Measurements from ENCODE around the gene DHX30.
"Not testable (repeated sequence)": the region's sequence is repeated elsewhere in the genome, so short reads cannot be mapped to it uniquely, and the experiment has no call there.

The DHX30 gene

GRCh38 chr3:47872916-47873315 lies 70.0 kb downstream of the DHX30 start:
- no peak for TF ChIP-seq POLR2A (IDR thresholded peaks at IDR 0.05; ENCODE audit: low read depth, low read length)
- no peak for FAIRE-seq
- no peak for DNase-seq (ENCODE audit: insufficient read length, low spot score)

DNA sequence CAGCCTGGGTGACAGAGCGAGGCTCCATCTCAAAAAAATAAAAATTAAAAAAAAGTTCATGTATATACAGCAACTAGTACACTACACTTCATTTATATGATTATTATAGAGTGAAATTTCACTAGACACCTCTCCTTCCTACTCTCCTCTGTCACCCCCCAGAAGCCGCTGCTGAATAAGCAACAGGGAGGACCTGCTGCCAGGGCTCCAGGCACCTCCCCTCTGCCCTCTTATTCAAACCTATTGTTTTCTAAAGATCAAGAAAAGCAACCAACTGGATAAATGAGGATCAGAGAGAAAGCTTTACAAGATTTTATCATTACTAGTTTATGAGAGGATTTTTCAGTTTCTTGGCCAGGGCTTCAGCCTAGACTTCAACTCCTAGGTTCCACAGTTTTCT lies 71.5 kb downstream of the DHX30 start:
- FAIRE-seq = no peak
- TF ChIP-seq POLR2A (IDR thresholded peaks at IDR 0.05; ENCODE audit: low read depth, low read length) = no peak
- no peak for DNase-seq (ENCODE audit: insufficient read length, low spot score)

- FAIRE-seq (no peak), DNase-seq (ENCODE audit: insufficient read length, low spot score) (no peak)
- TF ChIP-seq POLR2A (IDR thresholded peaks at IDR 0.05; ENCODE audit: low read depth, low read length) = no peak
These were observed 72.0 kb downstream of the DHX30 start for GRCh38 chr3:47874913-47875312.

DNA sequence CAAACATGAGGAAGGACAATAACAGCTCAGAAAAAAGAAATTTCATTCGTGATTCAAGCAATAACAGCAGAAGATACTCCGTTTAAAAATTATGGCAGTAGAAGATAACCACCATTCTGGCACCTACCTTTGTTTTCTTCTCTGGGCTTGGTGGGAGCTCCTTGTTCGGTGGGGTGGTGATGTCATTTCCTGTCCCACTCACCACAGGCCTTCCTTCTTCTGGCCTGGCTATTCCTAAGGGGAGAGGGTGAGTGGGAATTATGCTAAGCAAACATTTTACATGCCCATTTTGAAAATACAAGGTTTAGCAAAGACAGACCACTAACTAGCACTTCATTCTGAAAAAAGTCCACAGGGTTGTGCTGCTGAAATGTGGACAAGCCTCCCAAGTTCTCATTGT lies 74.4 kb downstream of the DHX30 start:
- DNase-seq (ENCODE audit: insufficient read length, low spot score) (no peak), FAIRE-seq (peak; percentile 20)
- TF ChIP-seq POLR2A (IDR thresholded peaks at IDR 0.05; ENCODE audit: low read depth, low read length) = no peak

GRCh38 chr3:47877719-47878118 lies 74.8 kb downstream of the DHX30 start:
- no peak for TF ChIP-seq POLR2A (IDR thresholded peaks at IDR 0.05; ENCODE audit: low read depth, low read length)
- DNase-seq (ENCODE audit: insufficient read length, low spot score) = no peak
- peak; percentile 27 for FAIRE-seq

- no peak for DNase-seq (ENCODE audit: insufficient read length, low spot score)
- TF ChIP-seq POLR2A (IDR thresholded peaks at IDR 0.05; ENCODE audit: low read depth, low read length) = no peak
- FAIRE-seq = no peak
These were observed 79.4 kb downstream of the DHX30 start for GRCh38 chr3:47882338-47882737.

DNA sequence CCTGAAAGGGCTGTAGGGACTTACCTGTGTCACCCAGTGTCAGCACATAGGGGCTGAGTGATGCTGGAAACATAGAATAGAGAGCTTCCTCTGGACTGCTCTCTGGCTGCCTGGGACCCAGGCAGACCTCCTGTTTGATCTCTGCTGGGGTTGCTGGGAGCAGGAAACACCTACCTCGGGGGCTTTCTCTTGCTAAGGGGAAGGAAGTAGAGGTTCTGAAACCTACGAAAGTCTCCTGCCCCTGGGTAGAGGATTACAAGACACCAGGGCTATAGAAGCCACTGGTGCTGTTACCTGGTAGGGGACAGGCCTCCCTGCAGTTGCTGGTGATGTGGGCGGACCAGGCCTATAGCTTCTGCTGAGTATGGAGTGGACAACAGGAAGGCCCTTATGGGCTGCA lies 81.7 kb downstream of the DHX30 start:
- DNase-seq (ENCODE audit: insufficient read length, low spot score) (no peak), FAIRE-seq (no peak)
- no peak for TF ChIP-seq POLR2A (IDR thresholded peaks at IDR 0.05; ENCODE audit: low read depth, low read length)

- no peak for DNase-seq (ENCODE audit: insufficient read length, low spot score)
- FAIRE-seq = no peak
These were observed 82.2 kb downstream of the DHX30 start for GRCh38 chr3:47885168-47885567.

GRCh38 chr3:47887991-47888390 lies 85.1 kb downstream of the DHX30 start:
- not testable (repeated sequence) for DNase-seq (ENCODE audit: insufficient read length, low spot score); FAIRE-seq

More at GRCh38 chr3:47885168-47885567, 82.2 kb downstream of the DHX30 start:
- no peak for TF ChIP-seq POLR2A (IDR thresholded peaks at IDR 0.05; ENCODE audit: low read depth, low read length)

GRCh38 chr3:47888986-47889757 lies 86.2 kb downstream of the DHX30 start:
- no peak for TF ChIP-seq POLR2A (IDR thresholded peaks at IDR 0.05; ENCODE audit: low read depth, low read length)
- DNase-seq (ENCODE audit: insufficient read length, low spot score) (no peak), FAIRE-seq (no peak)

DNA sequence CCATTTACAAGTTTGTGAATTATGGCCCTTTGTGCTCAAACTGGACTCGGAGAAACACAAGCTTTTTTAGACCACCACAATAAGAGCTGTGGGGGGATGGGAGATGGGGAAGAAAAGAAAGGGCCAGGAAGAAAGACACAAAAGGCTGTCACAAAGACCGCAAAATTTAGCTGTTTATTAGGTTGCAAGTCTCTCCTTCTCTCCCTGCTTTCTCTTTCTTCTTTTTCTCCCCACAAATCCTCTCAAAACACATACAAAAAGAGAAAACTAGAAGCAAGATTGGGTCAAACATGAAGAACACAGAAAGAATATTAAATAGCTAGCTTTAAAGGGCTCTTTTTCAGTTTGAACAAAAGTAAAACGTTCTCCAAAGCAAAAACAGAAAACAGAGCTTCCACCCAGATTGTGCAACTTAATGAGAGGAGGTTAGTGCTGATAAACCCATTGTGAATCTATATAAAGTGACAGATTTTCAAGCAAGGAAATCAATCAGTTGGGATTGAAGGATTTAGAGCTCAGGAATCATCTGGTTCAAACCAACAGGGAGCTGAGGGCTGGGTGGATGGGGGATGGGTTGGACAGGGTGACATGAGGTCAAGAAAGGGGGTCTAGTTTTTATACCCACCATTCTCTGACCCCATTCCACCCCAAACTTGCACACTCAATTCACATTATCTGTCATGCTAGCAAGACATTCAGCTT lies 87.3 kb downstream of the DHX30 start:
- no peak for TF ChIP-seq POLR2A (IDR thresholded peaks at IDR 0.05; ENCODE audit: low read depth, low read length)
- no peak for DNase-seq (ENCODE audit: insufficient read length, low spot score)
- FAIRE-seq = no peak

- DNase-seq (ENCODE audit: insufficient read length, low spot score) = no peak
- TF ChIP-seq POLR2A (IDR thresholded peaks at IDR 0.05; ENCODE audit: low read depth, low read length) = no peak
- no peak for FAIRE-seq
These were observed 88.1 kb downstream of the DHX30 start for GRCh38 chr3:47890828-47891612.

DNA sequence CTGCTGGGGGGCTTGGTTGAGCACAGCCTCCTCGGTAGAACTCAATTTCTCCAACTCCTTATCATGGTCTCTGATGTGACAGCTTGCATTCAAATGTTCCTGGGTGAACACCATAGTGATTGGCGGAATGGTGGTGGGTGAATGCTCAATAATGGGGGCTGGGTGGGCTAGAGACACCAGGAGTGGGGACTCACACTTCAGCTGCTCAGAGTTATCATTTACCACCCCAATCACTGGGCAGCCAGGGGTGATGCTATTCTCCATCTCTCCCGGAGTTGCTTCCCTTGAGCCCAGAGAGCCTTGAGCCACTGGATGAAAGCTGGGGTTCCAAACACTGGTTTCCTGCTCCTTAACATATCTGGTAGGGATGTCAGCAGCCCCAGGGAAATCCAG lies 88.7 kb downstream of the DHX30 start:
- DNase-seq (ENCODE audit: insufficient read length, low spot score) = no peak
- TF ChIP-seq POLR2A (IDR thresholded peaks at IDR 0.05; ENCODE audit: low read depth, low read length) = no peak
- FAIRE-seq = no peak

DNA sequence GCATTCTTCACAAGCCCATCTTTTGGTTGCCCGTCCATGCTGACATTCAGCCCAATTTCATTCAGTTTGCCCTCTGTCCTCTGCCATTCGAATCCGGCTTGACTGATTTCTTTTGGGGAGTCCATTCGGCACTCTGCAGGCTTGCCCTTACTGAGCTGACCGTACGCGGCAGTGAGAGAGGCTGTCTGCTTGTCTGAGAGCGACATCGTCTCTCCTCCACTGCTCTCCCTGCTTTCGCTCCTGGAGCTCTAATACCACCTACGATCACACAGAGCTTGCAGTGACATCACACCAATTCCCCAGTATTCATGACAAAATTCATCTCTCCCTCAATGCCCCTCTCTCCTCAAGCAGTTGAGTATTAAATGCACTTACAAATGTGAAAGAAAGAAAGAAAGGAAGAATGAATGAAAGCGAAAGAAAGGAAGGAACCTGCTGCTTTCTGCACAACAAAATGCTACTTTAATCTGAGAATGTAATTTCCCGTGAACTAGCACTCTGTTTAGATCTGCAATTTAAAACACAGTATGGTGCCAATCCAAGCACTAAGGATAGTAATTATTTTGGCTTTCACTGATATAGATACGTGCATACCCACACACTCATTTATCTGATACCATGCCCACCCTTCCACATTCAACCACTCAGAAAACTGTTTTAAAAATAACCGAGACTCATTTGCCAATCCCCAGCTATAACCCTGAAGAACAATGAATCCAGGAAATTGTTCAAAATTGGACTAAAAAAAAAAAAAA lies 89.5 kb downstream of the DHX30 start:
- FAIRE-seq = no peak
- no peak for TF ChIP-seq POLR2A (IDR thresholded peaks at IDR 0.05; ENCODE audit: low read depth, low read length)
- no peak for DNase-seq (ENCODE audit: insufficient read length, low spot score)
